ENCODE measurements around the gene CCDC68.
"Not testable (repeated sequence)": the region's sequence is repeated elsewhere in the genome, so short reads cannot be mapped to it uniquely, and the experiment has no call there.

Gene CCDC68

DNA sequence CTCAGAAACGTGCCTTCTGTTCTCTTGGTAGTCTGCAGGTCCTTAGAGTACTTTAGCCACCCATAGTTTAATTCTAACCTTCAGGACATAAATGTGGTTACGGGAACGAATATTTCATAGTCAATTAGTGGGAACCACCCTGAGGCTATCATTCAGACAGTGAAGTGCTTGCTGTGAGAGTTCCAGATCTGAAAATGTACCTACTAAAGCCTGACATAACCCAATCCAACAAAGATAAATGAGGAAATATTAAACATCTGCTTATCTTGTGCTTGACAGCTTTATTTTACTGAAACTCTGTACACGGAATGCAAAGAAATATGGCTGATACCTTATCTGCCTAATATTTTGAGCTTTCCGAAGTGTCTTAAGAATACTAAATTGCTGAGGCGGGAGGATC lies 88.0 kb downstream of the CCDC68 start:
- DNase-seq, result no peak

DNA sequence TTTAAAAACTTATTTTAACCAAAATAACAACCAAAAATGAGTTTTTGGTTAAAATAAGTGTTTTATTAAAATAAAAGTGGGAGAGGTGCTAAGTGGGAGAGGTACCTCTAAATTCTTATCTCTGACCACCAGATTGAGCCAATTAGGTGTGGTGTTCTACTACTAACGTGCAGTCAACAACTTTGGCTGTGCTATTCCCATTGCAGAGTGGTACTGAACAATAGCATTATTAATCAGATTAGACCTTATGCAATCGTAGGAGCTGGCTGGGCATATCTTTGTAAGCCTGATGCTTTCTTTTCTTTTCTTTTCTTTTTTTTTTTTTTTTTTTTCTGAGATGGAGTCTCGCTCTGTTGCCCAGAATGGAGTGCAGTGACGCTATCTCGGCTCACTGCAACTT lies 92.1 kb downstream of the CCDC68 start:
- no peak for DNase-seq

DNA sequence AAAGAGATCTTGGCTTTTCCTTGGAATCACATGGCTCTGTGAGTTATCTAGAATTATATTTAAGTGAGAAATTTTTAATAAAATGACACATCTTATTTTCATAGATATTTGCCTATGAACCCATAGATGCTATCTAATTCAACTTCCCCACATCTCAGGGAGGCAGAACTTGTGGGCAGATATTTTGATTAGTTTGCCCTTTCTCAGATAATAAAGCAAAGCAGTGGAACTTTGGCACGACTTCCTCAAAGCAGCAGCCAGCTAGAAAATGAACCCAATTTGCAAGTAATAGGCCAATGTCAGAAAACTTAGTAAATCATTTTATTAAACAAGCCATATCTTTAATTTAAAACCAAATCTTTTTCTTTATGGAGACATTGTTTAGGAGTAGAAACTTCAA lies 98.3 kb downstream of the CCDC68 start:
- no peak for DNase-seq

DNA sequence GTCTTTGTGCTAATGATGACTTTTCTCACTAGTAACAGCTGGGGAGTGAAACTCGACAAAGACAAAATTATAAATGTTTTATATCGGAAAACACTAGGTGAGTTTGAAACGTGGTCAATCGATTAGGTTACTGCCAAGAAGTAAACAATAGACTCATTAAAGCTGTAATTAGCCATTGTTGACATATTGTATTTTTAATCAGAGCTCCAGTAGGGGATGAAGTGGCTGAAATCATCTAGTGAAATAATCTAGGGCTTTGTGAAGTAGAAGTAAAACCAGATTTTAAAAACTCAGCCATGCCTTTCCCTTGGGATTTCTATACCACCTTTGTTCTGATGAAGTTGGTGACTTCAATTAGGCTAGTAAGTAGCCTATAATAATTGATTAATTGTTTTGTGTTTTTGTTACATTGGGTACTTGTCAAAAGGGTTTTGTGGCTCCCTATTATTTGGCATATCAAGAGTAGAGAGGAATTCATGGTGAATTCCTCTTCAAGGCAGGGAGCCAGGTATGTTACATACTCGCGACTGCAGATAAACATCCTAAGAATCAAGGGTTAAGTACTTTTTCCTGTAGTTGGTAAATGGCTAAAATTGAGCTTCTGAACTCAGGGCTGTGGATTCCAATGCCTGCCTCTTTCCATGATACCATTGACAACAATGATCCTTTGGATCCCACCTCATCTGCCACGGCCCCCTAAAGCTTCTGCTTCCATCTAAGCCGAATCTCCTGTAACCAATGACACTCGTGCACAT lies 99.4 kb downstream of the CCDC68 start:
- no peak for DNase-seq

DNA sequence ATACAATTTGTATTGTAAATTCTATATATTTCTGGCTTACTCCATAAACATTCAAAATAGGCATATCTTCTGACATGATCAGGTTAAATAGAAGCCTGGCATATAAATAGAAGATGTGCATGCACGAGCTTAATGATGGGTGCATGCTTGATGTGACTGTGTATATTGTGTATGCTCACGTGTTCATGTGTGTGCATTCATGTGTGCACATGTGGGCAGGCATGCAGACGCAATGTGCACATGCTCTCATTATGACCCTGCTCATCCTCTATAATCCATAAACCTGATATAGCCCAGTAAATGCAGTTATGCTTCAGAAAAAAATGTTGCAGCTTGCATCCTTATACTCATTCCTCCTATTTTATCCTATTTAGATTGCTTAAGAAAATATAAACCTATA lies 101.8 kb downstream of the CCDC68 start:
- no peak for DNase-seq

DNA sequence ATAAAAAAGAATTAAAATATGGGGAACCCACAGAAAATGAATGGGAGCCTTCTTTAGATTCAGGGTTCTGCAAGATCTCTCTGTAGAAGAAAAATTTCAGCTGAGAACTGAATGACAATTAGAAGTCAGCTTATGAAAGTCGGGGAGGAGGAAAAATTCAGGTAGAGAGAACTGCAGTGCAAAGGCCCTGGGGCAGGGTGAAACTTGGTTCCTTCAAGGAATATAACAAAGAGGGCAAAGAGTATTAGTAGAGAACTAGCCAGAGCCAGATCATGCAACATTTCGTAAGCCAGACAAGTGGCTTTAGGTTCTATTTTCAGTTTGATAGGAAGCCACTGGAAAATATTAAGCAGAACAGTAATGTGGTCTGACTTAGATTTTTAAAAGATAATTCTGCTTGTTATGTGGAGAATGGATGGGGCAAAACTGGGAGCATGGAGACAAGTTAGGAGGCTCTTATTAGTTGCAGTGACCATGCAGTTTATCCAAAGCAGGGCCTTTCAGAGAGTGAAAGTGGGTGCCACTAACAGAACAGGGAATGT lies 103.1 kb downstream of the CCDC68 start:
- DNase-seq, result no peak

DNA sequence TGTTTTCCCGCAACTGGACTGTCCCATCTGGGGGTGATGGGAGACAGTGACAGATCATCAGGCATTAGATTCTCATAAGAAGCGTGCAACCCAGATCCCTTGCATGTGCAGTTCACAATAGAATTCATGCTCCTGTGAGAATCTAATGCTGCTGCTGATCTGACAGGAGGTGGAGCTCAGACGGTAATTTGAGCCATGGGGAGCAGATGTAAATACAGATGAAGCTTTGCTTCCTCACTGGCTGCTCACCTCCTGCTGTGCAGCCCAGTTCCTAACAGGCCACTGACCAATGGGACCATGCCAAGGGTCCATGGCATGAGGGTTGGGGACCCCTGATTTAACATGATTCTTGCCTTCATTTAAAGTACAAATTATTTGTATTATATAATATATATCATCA lies 104.2 kb downstream of the CCDC68 start:
- DNase-seq, result not testable (repeated sequence)

DNA sequence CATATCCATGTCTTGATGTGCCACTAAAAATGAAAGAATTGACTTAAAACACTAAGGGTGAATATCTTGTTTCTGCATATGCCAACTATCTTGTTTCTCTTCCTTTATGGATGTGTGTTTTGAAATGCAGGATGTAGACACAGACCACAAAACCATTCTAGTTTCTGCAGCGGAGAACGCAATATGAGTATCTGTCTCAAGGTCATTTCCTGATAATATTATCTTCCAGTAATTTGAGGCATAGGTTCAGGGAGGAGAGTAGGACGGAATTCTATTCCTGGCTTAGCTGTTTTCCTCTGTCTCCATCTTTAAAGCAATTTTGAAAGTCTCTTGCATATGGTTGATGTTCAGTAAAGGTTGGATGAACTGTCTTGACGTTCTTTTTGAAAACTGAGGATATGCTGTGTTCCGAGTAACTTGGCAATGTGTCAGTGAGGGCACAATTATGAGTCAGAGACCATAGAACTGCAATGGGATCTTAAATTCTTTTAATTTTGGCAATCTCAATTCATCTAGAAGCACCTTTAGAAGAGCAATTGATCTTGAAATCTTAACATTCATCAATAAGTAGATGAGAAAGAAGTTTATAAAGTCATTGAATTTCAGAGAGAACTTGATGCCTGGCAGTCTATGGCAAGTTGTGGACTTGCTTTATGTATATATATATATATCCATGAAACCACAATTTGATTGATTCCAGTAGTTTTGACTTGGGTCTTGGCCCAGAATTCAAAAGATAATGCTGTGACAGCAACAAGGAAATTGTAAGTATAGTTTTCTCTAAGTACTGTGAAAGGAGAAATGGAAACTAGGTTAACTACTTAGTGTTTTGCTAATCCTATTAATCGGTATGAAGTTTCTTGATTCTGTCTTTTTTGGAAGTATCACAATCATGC lies 106.2 kb downstream of the CCDC68 start:
- no peak for DNase-seq

All from NCI-H1694 treated with DMSO at 0.1 percent for 48 hours (cell line).